Measurements from ENCODE around the gene CSKMT. TPM values are rescaled to one million over a fixed set of nuclear protein-coding genes. Genes with fewer than 3 reads are reported as not detected.
"Not testable (repeated sequence)": the region's sequence is repeated elsewhere in the genome, so short reads cannot be mapped to it uniquely, and the experiment has no call there.

The CSKMT gene
- total and polyA plus RNA-seq, 2 experiments from 2014 or later: 11.0 to 14.1 TPM

GRCh38 chr11:62702246-62702645, 37.1 kb downstream of the CSKMT start:
- Histone ChIP-seq H3K27ac (no peak overlapping the region), H3K36me3 (peaks cover 13% of the 10 kb centered on the region), H3K4me1 (ENCODE audit: low read depth) (peaks cover 14% of the 10 kb centered on the region), H3K27me3 (no peaks in the 10 kb centered on the region), H3K4me3 (no peak overlapping the region), H3K9me3 (ENCODE audit: low read depth) (no peaks in the 10 kb centered on the region)
- no peak for DNase-seq (ENCODE audit: low read depth in 1 of 2, low spot score in 1 of 2)
- TF ChIP-seq CTCF (IDR thresholded peaks at IDR 0.05; ENCODE audit: low read depth, low read length): no peak

GRCh38 chr11:62703921-62704320, 38.8 kb downstream of the CSKMT start:
- H3K27ac ChIP-seq; H3K9me3 ChIP-seq (ENCODE audit: low read depth); DNase-seq (ENCODE audit: low read depth in 1 of 2, low spot score in 1 of 2); H3K27me3 ChIP-seq; H3K4me3 ChIP-seq: not testable (repeated sequence)
- Histone ChIP-seq H3K36me3 (peaks cover 13% of the 10 kb centered on the region), H3K4me1 (ENCODE audit: low read depth) (peaks cover 23% of the 10 kb centered on the region)

- DNase-seq (ENCODE audit: low read depth in 1 of 2, low spot score in 1 of 2): no peak
- Histone ChIP-seq H3K4me1 (ENCODE audit: low read depth) (peaks cover 25% of the 10 kb centered on the region), H3K36me3 (peaks cover 11% of the 10 kb centered on the region), H3K4me3 (peak overlapping the region; percentile 41), H3K9me3 (ENCODE audit: low read depth) (no peaks in the 10 kb centered on the region), H3K27me3 (no peaks in the 10 kb centered on the region), H3K27ac (peak overlapping the region; percentile 83)
- no peak for TF ChIP-seq CTCF (IDR thresholded peaks at IDR 0.05; ENCODE audit: low read depth, low read length)
These were observed 40.3 kb downstream of the CSKMT start for GRCh38 chr11:62705413-62705812.

- H3K27ac ChIP-seq: peak overlapping the region; percentile 83
These were observed 41.1 kb downstream of the CSKMT start for GRCh38 chr11:62705880-62706849.

GRCh38 chr11:62706850-62707247, 41.7 kb downstream of the CSKMT start:
- Histone ChIP-seq H3K9me3 (ENCODE audit: low read depth) (no peaks in the 10 kb centered on the region), H3K4me1 (ENCODE audit: low read depth) (peaks cover 25% of the 10 kb centered on the region)
- DNase-seq (ENCODE audit: low read depth in 1 of 2, low spot score in 1 of 2): no peak

More at GRCh38 chr11:62705880-62706849, 41.1 kb downstream of the CSKMT start:
- no peak for TF ChIP-seq CTCF (IDR thresholded peaks at IDR 0.05; ENCODE audit: low read depth, low read length)
- Histone ChIP-seq H3K4me3 (peak overlapping the region; percentile 41), H3K36me3 (peaks cover 7% of the 10 kb centered on the region), H3K27me3 (no peaks in the 10 kb centered on the region), H3K4me1 (ENCODE audit: low read depth) (peaks cover 25% of the 10 kb centered on the region), H3K9me3 (ENCODE audit: low read depth) (no peaks in the 10 kb centered on the region)
- DNase-seq (ENCODE audit: low read depth in 1 of 2, low spot score in 1 of 2): peak; percentile 97 to 98

More at GRCh38 chr11:62706850-62707247, 41.7 kb downstream of the CSKMT start:
- TF ChIP-seq CTCF (IDR thresholded peaks at IDR 0.05; ENCODE audit: low read depth, low read length): no peak
- Histone ChIP-seq H3K27me3 (no peaks in the 10 kb centered on the region), H3K4me3 (peak overlapping the region; percentile 41), H3K27ac (peak overlapping the region; percentile 77), H3K36me3 (peaks cover 5% of the 10 kb centered on the region)
